ENCODE measurements around the gene GSTM5. TPM values are rescaled to one million over a fixed set of nuclear protein-coding genes. Genes with fewer than 3 reads are reported as not detected.

GSTM5 gene
- total and polyA plus RNA-seq, 4 donors: 0.59 to 2.8 (median 1.3) TPM

DNA sequence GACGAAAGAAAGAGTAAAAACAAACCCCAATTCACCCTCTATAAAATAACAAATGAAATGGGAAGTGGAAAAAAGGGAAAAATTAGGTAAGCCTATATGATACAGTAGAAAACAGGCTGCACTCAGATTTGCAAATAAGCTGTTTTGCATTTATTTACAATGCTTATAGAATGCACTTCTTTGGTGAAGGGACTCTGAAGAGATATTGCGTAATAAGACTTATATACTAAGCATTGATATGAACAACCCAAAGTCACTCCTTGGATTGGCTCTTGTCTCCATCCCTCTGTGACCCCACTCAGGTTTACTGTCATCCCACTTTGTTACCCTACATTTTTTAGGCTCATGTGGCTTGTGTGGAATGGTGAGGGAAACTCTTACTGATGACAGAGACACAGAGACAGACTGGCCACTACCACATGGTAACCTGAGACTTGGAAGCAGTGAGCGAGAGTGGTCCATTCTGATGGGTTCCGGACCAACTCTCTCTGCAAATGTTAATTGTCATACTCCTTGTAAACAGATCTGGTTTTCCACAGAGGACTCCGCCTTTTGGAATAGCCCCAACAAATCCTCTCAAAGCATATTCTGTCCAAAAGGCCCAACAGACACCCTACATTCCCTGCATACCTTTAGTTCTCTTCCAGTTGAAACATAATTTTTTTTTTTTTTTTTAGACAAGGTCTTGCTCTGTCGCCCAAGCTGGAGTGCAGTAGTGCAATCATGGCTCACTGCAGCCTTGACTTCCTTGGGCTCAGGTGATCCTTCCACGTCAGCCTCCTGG, 11.0 kb downstream of the GSTM5 start:
- Histone ChIP-seq H3K4me3 (ENCODE audit: low read depth in 1 of 3, low read length in 3 of 3) (no peak overlapping the region), H3K9ac (ENCODE audit: low read depth in 1 of 2, low read length in 2 of 2) (no peak overlapping the region), H3K9me3 (ENCODE audit: control insufficient read depth in 4 of 4, low read length in 3 of 4) (no peaks in the 10 kb centered on the region), H3K27me3 (ENCODE audit: control insufficient read depth in 4 of 4, insufficient read depth in 4 of 4, low read length in 3 of 4) (no peaks in the 10 kb centered on the region), H3K4me1 (ENCODE audit: control insufficient read depth in 4 of 4, insufficient read depth in 4 of 4, low read length in 3 of 4) (no peaks in the 10 kb centered on the region), H3K36me3 (ENCODE audit: control insufficient read depth in 4 of 4, insufficient read depth in 3 of 4, low read depth in 1 of 4, low read length in 3 of 4) (no peaks in the 10 kb centered on the region), H3K27ac (ENCODE audit: low read depth in 1 of 2, low read length in 2 of 2) (no peak overlapping the region)
- no peak for DNase-seq (ENCODE audit: low spot score)
- no peak for TF ChIP-seq YY1 (IDR thresholded peaks at IDR 0.05)
- TF ChIP-seq HNF4G (IDR thresholded peaks at IDR 0.05): no peak
- no peak for TF ChIP-seq TAF1 (conservative IDR thresholded peaks at IDR 0.05)
- 91% methylated on average over 7 of the region's 7 CpGs for WGBS

DNA sequence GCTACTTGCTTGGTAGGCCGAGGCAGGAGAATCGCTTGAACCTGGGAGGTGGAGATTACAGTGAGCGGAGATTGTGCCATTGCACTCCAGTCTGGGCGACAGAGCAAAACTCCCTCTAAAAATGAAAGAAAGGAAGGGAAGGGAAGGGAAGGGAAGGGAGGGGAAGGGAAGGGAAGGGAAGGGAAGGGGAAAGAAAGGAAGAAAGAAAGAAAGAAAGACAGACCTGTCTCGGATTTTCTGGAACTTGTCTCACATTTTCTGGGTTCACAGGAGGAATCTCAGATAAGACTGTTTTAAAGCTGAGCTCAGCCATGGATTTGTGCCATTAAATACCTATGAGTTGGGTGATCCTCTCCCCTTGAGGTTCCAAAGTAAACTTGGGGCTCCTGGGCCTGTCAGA, 12.9 kb downstream of the GSTM5 start:
- no peaks in the 10 kb centered on the region for H3K27me3 ChIP-seq (ENCODE audit: control insufficient read depth in 4 of 4, insufficient read depth in 4 of 4, low read length in 3 of 4)
- H3K4me3 ChIP-seq (ENCODE audit: low read depth in 1 of 3, low read length in 3 of 3): no peak overlapping the region
- no peaks in the 10 kb centered on the region for H3K9me3 ChIP-seq (ENCODE audit: control insufficient read depth in 4 of 4, low read length in 3 of 4)
- 91% methylated on average over 5 of the region's 5 CpGs for WGBS
- no peak overlapping the region for H3K9ac ChIP-seq (ENCODE audit: low read depth in 1 of 2, low read length in 2 of 2)
- no peak for DNase-seq (ENCODE audit: low spot score)
- no peaks in the 10 kb centered on the region for H3K36me3 ChIP-seq (ENCODE audit: control insufficient read depth in 4 of 4, insufficient read depth in 3 of 4, low read depth in 1 of 4, low read length in 3 of 4)
- TF ChIP-seq, protein P1, sequence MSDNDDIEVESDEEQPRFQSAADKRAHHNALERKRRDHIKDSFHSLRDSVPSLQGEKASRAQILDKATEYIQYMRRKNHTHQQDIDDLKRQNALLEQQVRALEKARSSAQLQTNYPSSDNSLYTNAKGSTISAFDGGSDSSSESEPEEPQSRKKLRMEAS (IDR thresholded peaks at IDR 0.05): no peak
- TF ChIP-seq GABPA (IDR thresholded peaks at IDR 0.05 in 1 of 2, conservative IDR thresholded peaks at IDR 0.05 in 1 of 2): no peak
- TF ChIP-seq HNF4G (IDR thresholded peaks at IDR 0.05): no peak
- TF ChIP-seq RXRA (IDR thresholded peaks at IDR 0.05): no peak
- TF ChIP-seq TAF1 (conservative IDR thresholded peaks at IDR 0.05): no peak
- no peak for TF ChIP-seq SP1 (IDR thresholded peaks at IDR 0.05)
- no peak overlapping the region for H3K27ac ChIP-seq (ENCODE audit: low read depth in 1 of 2, low read length in 2 of 2)
- H3K4me1 ChIP-seq (ENCODE audit: control insufficient read depth in 4 of 4, insufficient read depth in 4 of 4, low read length in 3 of 4): no peaks in the 10 kb centered on the region

DNA sequence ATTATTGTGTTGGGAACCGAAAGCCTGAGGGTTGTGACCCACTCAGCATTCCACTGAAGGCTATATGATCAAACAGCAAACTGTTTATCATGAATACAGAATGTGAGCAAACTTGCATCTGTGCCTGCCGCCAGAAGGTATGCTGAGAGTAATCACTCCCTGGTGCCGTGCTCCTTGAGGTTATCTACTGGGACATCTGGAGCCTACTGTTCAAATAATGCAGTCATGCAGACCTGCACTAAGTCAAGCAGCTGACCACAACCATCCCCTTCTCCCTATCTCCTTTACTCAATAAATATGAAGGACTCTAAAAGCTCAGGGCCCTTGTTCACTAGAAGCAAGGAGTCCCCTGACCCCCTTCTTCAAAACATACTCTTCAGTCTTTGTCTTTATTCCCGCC, 13.5 kb downstream of the GSTM5 start:
- 90% methylated on average over 4 of the region's 4 CpGs for WGBS
- Histone ChIP-seq H3K9ac (ENCODE audit: low read depth in 1 of 2, low read length in 2 of 2) (no peak overlapping the region), H3K27ac (ENCODE audit: low read depth in 1 of 2, low read length in 2 of 2) (no peak overlapping the region), H3K4me3 (ENCODE audit: low read depth in 1 of 3, low read length in 3 of 3) (no peak overlapping the region), H3K36me3 (ENCODE audit: control insufficient read depth in 4 of 4, insufficient read depth in 3 of 4, low read depth in 1 of 4, low read length in 3 of 4) (no peaks in the 10 kb centered on the region), H3K4me1 (ENCODE audit: control insufficient read depth in 4 of 4, insufficient read depth in 4 of 4, low read length in 3 of 4) (no peaks in the 10 kb centered on the region), H3K9me3 (ENCODE audit: control insufficient read depth in 4 of 4, low read length in 3 of 4) (no peaks in the 10 kb centered on the region), H3K27me3 (ENCODE audit: control insufficient read depth in 4 of 4, insufficient read depth in 4 of 4, low read length in 3 of 4) (no peaks in the 10 kb centered on the region)
- TF ChIP-seq TAF1 (conservative IDR thresholded peaks at IDR 0.05) (no peak), EGR1 (IDR thresholded peaks at IDR 0.05; ENCODE audit: low read depth in 2 of 2) (no peak), YY1 (IDR thresholded peaks at IDR 0.05) (no peak), REST (IDR thresholded peaks at IDR 0.05) (no peak), ATF3 (IDR thresholded peaks at IDR 0.05) (no peak), FOXA2 (IDR thresholded peaks at IDR 0.05) (no peak), RXRA (IDR thresholded peaks at IDR 0.05) (no peak), HNF4A (conservative IDR thresholded peaks at IDR 0.05) (no peak), FOXA1 (IDR thresholded peaks at IDR 0.05) (no peak), ZBTB33 (IDR thresholded peaks at IDR 0.05) (no peak), GABPA (IDR thresholded peaks at IDR 0.05 in 1 of 2, conservative IDR thresholded peaks at IDR 0.05 in 1 of 2) (no peak)
- TF ChIP-seq, protein P1 (IDR thresholded peaks at IDR 0.05): no peak
- TF ChIP-seq, protein P2, sequence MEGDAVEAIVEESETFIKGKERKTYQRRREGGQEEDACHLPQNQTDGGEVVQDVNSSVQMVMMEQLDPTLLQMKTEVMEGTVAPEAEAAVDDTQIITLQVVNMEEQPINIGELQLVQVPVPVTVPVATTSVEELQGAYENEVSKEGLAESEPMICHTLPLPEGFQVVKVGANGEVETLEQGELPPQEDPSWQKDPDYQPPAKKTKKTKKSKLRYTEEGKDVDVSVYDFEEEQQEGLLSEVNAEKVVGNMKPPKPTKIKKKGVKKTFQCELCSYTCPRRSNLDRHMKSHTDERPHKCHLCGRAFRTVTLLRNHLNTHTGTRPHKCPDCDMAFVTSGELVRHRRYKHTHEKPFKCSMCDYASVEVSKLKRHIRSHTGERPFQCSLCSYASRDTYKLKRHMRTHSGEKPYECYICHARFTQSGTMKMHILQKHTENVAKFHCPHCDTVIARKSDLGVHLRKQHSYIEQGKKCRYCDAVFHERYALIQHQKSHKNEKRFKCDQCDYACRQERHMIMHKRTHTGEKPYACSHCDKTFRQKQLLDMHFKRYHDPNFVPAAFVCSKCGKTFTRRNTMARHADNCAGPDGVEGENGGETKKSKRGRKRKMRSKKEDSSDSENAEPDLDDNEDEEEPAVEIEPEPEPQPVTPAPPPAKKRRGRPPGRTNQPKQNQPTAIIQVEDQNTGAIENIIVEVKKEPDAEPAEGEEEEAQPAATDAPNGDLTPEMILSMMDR (IDR thresholded peaks at IDR 0.05; ENCODE audit: low read depth, low read length, missing input control): no peak
- DNase-seq (ENCODE audit: low spot score): no peak

Measured in liver (tissue), 9 donors.